ENCODE results near the gene RAB26.

DNA sequence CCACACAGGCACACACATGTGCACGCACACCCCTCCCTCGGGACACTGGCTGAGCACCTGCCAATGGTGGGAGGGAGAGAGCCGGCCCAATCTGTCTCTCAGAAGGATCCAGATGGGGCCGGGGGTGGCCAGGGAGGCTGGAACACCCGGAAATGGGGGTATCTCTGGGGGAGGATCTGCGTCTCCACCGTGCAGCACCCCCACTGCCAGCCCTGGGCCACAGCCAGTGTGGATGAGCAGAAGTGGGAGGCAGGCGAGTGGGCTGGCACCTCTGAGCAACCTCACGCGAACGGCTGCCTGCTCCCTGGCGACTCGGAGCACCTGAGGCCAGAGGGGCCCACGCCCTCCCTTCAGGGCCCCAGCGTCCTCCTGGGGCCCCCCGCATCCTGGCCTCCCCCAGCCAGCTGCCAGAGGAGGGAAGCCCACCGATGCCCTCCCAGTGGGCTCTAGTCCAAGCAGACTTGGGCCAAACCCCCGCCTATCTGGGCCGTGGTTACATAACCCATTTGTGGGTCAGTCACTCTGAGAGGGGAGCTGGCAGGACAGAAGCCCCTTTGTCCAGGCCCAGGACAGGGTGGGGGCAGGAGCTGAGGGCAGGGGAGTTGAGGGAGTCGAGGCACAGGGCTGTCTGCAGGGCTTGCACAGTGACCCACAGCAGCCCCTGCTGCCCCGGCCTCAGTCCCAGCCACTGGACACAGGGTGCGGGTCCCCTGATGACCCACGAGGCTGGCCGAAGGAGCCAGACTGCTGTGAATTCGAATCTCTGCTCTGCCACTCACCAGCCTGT lies 42.4 kb downstream of the RAB26 start:
- TF ChIP-seq, protein P1, sequence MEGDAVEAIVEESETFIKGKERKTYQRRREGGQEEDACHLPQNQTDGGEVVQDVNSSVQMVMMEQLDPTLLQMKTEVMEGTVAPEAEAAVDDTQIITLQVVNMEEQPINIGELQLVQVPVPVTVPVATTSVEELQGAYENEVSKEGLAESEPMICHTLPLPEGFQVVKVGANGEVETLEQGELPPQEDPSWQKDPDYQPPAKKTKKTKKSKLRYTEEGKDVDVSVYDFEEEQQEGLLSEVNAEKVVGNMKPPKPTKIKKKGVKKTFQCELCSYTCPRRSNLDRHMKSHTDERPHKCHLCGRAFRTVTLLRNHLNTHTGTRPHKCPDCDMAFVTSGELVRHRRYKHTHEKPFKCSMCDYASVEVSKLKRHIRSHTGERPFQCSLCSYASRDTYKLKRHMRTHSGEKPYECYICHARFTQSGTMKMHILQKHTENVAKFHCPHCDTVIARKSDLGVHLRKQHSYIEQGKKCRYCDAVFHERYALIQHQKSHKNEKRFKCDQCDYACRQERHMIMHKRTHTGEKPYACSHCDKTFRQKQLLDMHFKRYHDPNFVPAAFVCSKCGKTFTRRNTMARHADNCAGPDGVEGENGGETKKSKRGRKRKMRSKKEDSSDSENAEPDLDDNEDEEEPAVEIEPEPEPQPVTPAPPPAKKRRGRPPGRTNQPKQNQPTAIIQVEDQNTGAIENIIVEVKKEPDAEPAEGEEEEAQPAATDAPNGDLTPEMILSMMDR (IDR thresholded peaks at IDR 0.05) = no peak
- TF ChIP-seq POLR2A (IDR thresholded peaks at IDR 0.05) = no peak
- TF ChIP-seq POLR2AphosphoS5 (IDR thresholded peaks at IDR 0.05) = no peak

Data from breast epithelium (tissue), 3 donors.